Activated naive CD4-positive, alpha-beta T cell treated with anti-CD3 and anti-CD28 coated beads, Interleukin-2, amount 50 U/mL, for 24 hours (primary cell): ENCODE data around the gene NLK.
A peak's percentile ranks its signal among the peaks of the same experiment; 100 is the strongest.
"Not testable (repeated sequence)": the region's sequence is repeated elsewhere in the genome, so short reads cannot be mapped to it uniquely, and the experiment has no call there.

Source experiments
- H3K27ac Mint-ChIP-seq: one replicate; pipeline ENCODE4 v1.8.0; 2021; ENCODE audit warnings: mild to moderate bottlenecking, mixed read lengths
- H3K27me3 Mint-ChIP-seq: one replicate; pipeline ENCODE4 v1.8.0; 2021; ENCODE audit warnings: mixed read lengths
- H3K36me3 Mint-ChIP-seq: one replicate; pipeline ENCODE4 v1.8.0; 2021; ENCODE audit warnings: mixed read lengths
- H3K4me1 Mint-ChIP-seq: one replicate; pipeline ENCODE4 v1.8.0; 2021; ENCODE audit warnings: mixed read lengths
- H3K4me3 Mint-ChIP-seq: one replicate; pipeline ENCODE4 v1.8.0; 2021; ENCODE audit warnings: mild to moderate bottlenecking, mixed read lengths
- H3K9me3 Mint-ChIP-seq: one replicate; pipeline ENCODE4 v1.8.0; 2021; ENCODE audit warnings: mixed read lengths

The NLK gene

DNA sequence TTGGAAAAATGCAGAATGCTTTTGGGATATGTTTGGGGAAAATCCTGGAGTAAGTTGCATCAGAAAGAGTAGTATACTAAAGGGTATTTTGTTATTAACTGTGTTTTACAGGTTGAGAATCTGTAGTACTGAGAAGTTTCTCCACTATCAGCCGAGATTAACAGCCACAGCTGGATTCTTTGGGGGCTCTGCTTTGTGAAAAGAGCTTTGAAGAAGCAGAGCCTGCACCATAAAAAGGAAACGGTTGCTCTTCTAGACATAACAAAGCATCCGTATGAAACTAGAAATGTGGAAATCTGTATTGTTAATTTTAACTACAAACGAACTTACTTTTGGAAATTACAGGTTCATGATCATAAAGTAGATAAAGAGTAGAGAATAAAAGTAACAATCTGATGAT is 5.3 kb downstream of the NLK start:
- peaks cover 82% of the 10 kb centered on the region for H3K4me1 Mint-ChIP-seq
- H3K27me3 Mint-ChIP-seq = no peaks in the 10 kb centered on the region
- H3K27ac Mint-ChIP-seq = peak overlapping the region; percentile 72
- peaks cover 9% of the 10 kb centered on the region for H3K36me3 Mint-ChIP-seq
- H3K4me3 Mint-ChIP-seq = peak overlapping the region; percentile 52
- no peaks in the 10 kb centered on the region for H3K9me3 Mint-ChIP-seq

DNA sequence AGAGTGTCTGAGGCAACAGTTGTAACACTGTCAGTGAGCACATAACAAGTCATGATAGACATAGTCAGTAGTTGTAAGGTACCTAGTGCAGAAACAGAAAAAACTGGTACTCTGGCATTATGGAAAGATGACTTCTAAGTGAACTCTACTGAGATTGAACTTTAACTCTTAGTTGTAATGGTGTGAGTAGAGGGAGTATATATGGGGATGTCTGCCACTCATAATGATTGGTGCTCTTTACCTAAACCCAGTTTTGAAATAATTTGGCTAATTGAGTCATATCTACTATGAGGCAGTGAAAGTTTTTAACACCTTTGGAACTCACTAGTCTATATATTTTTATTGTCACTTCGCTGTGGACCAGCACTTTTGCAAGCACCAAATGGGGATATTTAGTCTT is 6.6 kb downstream of the NLK start:
- H3K9me3 Mint-ChIP-seq = no peaks in the 10 kb centered on the region
- peaks cover 82% of the 10 kb centered on the region for H3K4me1 Mint-ChIP-seq
- peaks cover 9% of the 10 kb centered on the region for H3K36me3 Mint-ChIP-seq
- no peaks in the 10 kb centered on the region for H3K27me3 Mint-ChIP-seq
- H3K27ac Mint-ChIP-seq = no peak overlapping the region
- H3K4me3 Mint-ChIP-seq = peak overlapping the region; percentile 20

DNA sequence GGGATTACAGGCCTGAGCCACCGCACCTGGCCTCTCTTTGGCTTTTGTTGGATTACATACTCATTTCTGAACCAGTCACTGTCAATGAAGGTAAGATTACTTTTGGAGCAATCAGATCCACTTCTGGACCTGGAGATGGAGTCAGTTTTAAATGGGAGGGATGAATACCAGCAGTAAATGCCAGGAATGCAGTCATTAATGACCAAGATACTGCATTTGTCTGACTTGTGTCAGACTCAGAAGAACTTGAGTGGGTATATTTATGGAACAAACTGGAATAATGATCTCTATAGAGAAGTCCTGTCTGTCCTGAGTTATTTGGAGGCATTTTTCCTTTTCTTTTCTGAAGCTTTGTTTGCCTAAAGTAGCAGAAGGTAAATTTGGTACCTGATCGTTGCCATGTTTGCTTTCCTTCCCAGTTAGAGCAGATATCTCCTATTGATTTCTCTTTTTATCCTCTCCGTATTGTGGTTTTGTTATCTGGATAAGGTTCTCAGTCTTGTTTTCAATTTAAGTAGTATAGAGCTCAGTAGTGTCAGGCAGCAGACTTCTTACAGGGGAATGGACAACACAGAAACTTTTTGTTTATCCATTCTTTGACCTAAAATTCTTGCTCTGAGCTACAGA is 10.7 kb downstream of the NLK start:
- Mint-ChIP-seq H3K4me1 (peaks cover 66% of the 10 kb centered on the region), H3K27ac (no peak overlapping the region), H3K4me3 (no peak overlapping the region), H3K36me3 (peaks cover 9% of the 10 kb centered on the region), H3K9me3 (no peaks in the 10 kb centered on the region), H3K27me3 (no peaks in the 10 kb centered on the region)

DNA sequence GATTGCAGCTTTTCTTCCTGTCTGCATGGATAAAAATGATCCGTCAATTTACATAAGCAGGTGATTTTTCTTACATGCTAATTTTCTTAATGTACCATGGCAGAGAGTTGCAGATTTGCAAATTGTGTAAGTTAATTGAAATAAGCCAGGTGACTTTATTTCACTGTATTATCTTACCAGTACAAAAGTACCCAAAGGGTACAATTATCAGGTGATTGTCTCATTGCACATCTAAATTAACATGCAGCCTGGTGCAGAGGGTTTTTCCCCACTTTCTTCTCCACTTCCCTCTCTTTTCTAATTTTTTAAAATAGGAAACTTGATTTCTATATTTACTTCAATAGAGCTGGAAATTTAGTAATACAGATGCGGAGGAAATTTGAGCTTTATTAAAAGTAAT is 11.2 kb downstream of the NLK start:
- H3K4me1 Mint-ChIP-seq = peaks cover 64% of the 10 kb centered on the region
- H3K9me3 Mint-ChIP-seq = no peaks in the 10 kb centered on the region
- H3K27me3 Mint-ChIP-seq = no peaks in the 10 kb centered on the region
- H3K36me3 Mint-ChIP-seq = peaks cover 9% of the 10 kb centered on the region
- no peak overlapping the region for H3K4me3 Mint-ChIP-seq
- H3K27ac Mint-ChIP-seq = no peak overlapping the region

DNA sequence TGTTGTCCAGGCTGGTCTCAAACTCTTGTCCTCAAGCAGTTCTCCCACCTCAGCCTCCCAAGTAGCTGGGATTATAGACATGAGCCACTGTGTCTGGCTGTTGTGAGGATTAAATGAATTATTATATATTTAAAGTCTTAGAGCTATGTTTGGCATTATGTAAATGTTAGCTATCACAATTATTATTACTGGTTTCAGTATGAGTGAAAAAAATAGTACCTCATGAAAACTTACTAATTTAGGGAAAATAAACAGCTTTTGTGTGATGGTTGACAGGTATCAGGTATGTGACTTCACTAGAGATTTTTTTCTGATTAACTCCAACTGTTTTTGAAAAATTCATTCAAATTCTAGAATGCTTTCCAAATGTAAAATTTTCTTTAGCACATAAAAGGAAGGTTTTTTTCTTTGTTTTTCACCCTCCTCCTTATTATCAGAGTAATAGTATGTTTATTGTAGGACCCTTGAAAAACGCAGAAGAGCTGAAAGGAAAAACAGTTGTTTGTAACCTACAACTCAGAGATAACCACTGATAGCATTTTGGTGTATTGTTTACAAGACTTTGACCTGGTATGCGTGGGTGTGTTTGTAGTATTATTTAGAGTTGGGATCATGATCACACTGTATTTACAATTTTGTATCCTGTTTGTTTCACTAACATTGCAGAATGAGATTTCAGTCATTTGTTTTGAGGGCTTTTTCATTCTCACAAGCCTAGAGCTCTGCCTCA is 13.2 kb downstream of the NLK start:
- Mint-ChIP-seq H3K27ac (peak overlapping the region; percentile 17), H3K9me3 (no peaks in the 10 kb centered on the region), H3K36me3 (no peaks in the 10 kb centered on the region), H3K27me3 (no peaks in the 10 kb centered on the region), H3K4me3 (no peak overlapping the region), H3K4me1 (peaks cover 47% of the 10 kb centered on the region)

DNA sequence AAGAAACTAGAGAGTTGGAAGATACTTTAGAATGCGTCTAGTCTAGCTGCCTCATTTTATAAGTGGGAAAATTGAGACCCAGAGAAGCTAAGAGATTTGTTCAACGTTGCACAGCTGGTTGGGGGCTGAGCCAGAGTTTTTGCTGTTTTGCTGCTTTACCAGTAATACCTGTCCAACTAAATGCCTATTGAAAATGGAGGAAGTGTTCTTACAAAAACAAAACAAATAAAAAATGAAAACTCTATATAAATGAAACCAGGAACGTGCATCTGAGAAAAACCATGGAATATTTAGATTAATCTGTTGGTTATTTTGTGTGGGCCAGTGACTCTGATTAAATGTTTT is 13.8 kb downstream of the NLK start:
- H3K9me3 Mint-ChIP-seq = no peaks in the 10 kb centered on the region

DNA sequence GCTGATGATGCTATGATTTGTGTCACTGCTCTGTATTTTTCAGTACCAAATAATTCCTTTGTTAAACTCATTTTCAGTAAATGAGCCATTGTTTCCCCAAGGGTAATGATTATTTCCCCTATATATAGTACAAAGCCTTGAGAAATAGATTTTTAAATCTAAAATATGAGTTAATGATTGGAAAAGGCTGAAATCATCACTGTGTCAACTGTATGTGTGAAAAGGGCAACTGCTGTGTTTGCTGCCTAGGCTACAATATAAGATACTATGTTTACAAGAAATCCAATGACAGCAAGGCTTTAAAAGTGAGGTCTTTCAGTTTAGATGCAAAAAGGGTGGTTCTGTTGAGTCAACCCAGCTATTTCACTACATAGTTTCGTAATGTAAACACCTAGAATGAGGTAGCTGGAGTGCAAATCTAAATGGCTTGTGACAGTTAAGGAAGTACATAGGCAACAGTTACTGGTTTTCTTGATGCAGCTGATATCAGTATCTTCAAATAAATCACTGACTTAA is 15.3 kb downstream of the NLK start:
- H3K9me3 Mint-ChIP-seq = no peaks in the 10 kb centered on the region
- H3K4me1 Mint-ChIP-seq = peaks cover 52% of the 10 kb centered on the region
- no peaks in the 10 kb centered on the region for H3K27me3 Mint-ChIP-seq
- H3K4me3 Mint-ChIP-seq = no peak overlapping the region
- peak overlapping the region; percentile 23 for H3K27ac Mint-ChIP-seq
- H3K36me3 Mint-ChIP-seq = no peaks in the 10 kb centered on the region

More for the DNA sequence above, 13.8 kb downstream of the NLK start:
- no peak overlapping the region for H3K27ac Mint-ChIP-seq
- peaks cover 51% of the 10 kb centered on the region for H3K4me1 Mint-ChIP-seq
- no peak overlapping the region for H3K4me3 Mint-ChIP-seq
- no peaks in the 10 kb centered on the region for H3K27me3 Mint-ChIP-seq
- H3K36me3 Mint-ChIP-seq = no peaks in the 10 kb centered on the region

DNA sequence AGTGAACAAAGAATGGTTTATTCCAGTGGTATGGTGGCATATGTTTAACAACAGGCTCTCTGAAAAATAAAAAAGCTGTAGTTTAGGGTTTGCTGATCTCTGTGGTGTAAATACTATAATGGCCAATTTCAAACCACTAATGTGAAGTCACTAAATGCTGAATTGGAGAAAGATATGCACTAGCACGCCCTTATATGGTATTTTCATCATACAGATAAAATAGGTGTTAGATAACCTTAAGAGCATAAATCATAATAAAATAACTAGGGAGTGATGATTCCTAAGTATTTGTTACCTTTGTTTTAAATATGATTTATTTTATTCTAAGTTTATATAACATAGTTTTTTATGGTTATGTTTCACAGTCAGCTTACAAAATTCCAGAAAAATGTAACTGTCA is 17.2 kb downstream of the NLK start:
- Mint-ChIP-seq H3K4me1 (peaks cover 48% of the 10 kb centered on the region), H3K27me3 (no peaks in the 10 kb centered on the region), H3K9me3 (no peaks in the 10 kb centered on the region), H3K36me3 (no peaks in the 10 kb centered on the region), H3K4me3 (no peak overlapping the region), H3K27ac (no peak overlapping the region)

DNA sequence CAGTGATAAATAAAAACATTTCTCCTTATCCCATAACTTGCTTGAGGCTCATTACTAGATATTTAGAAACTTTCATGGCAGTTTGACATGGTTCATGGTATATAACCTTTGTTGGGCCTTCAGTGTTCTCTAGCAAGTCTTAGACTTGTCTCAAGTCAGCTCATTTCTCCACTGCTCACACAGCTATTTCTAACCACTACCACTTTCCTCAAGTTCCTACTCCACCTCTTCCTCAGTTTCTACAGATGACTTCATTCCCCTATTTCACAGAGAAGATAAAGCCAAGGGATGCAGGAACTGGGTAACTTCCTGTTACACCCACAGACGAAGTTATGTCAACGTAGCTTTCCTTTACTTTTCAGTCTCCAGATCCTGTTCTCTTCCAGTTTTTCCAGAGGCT is 23.2 kb downstream of the NLK start:
- no peaks in the 10 kb centered on the region for H3K9me3 Mint-ChIP-seq
- no peaks in the 10 kb centered on the region for H3K27me3 Mint-ChIP-seq
- no peak overlapping the region for H3K4me3 Mint-ChIP-seq
- peaks cover 55% of the 10 kb centered on the region for H3K4me1 Mint-ChIP-seq
- H3K27ac Mint-ChIP-seq = no peak overlapping the region
- peaks cover 4% of the 10 kb centered on the region for H3K36me3 Mint-ChIP-seq

DNA sequence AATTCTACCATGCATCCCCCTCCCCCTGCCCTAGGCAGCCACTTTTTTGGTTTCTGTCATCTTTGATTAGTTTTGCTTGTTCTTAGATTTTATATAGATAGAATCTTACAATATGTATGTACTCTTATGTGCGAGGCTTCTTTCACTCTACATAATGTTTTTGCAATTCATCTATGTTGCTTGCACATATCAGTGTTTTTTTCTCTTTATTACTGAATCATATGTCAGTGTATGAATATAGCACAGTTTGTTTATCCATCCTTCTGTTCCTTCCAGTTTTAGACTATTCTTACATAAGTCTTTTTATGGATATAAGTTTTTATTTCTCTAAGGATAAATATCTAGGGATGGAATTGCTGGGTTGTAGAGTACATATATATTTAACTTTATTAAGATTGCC is 26.6 kb downstream of the NLK start:
- Mint-ChIP-seq H3K27ac (no peak overlapping the region), H3K4me1 (peaks cover 62% of the 10 kb centered on the region), H3K27me3 (no peaks in the 10 kb centered on the region), H3K36me3 (peaks cover 6% of the 10 kb centered on the region), H3K9me3 (peaks cover 4% of the 10 kb centered on the region), H3K4me3 (no peak overlapping the region)

DNA sequence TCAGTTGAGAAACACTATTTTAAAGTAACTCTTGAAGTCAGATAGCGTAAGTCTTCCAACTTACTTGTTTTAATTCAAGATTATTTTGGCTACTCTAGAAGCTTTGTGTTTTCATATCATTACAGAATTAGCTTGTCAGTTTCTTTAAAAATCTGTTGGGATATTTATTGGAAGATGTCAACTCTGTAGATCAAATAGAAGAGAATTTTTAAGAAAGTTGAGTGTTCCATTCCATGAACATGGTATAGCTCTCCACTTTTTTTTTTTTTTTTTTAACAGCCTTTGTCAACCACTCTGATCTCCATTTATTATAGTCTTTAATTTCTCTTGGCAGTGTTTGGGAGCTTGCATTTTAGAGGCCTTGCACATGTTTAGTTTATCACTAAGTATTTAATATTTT is 28.7 kb downstream of the NLK start:
- H3K27ac Mint-ChIP-seq = no peak overlapping the region
- H3K36me3 Mint-ChIP-seq = peaks cover 4% of the 10 kb centered on the region
- H3K27me3 Mint-ChIP-seq = no peaks in the 10 kb centered on the region
- peak overlapping the region; percentile 30 for H3K4me3 Mint-ChIP-seq
- peaks cover 66% of the 10 kb centered on the region for H3K4me1 Mint-ChIP-seq
- peaks cover 4% of the 10 kb centered on the region for H3K9me3 Mint-ChIP-seq

DNA sequence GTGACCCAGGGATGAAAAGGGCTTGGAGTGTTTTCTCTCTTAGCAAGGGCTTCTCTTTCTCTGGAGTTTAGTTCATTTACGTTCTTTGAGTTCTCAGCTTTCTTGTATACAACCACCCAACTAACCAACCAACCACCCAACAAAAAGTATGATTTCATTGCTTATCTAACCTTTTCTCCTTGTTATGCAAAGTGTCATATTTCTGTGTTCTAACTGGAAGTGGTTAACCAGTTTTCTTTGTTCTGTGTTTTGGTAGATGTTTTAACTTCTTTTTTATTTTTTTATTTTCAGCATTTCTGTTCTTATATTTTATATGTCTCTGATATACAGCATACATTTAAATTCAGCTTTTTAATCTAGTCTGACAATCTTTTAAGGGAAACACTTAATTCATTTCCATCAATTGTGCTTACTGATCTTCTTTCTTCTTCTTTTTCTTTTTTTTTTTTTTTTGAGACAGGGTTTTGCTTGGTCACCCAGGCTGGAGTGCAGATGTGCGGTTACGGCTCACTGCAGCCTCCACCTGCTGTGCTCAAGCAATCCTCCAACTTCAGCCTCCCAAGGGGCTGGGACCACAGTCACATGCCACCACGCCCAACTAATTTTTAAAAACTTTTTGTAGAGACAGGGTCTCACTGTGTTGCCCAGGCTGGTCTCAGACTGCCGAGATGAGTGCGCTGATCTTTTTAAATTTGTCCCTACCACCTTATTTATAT is 29.6 kb downstream of the NLK start:
- H3K27ac Mint-ChIP-seq = no peak overlapping the region
- H3K36me3 Mint-ChIP-seq = peaks cover 5% of the 10 kb centered on the region
- peak overlapping the region; percentile 47 for H3K4me3 Mint-ChIP-seq
- H3K27me3 Mint-ChIP-seq = no peaks in the 10 kb centered on the region
- peaks cover 66% of the 10 kb centered on the region for H3K4me1 Mint-ChIP-seq
- H3K9me3 Mint-ChIP-seq = peaks cover 4% of the 10 kb centered on the region

DNA sequence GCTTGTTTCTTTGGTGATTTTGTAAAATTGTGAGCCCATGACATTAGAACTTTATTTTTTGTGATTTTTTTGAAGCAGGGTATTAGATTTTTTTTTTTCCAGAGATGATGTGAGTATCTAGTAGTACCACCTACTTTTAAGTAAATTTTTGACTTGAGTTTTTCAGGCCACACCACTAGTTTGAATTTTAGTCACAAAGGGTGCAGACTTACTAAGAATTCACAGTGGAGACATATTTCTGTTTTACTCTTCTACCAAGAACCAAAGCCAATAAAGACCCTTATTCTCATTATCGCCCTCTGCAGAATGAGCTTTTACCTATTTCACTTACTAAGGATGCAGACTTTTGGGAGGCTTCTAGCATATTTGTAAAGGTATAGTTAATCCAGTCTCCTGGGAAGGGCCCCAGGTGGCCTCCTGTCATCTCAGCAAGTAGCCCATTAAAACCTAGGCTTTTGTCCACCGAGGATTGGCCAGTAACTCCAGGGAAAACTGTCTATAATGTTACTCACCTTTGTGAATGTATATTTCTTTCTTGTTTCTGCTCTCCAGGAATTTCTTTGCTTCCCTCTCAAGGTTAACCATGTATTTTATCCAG is 30.6 kb downstream of the NLK start:
- Mint-ChIP-seq H3K36me3 (peaks cover 5% of the 10 kb centered on the region), H3K9me3 (peaks cover 4% of the 10 kb centered on the region), H3K27me3 (no peaks in the 10 kb centered on the region), H3K4me1 (peaks cover 66% of the 10 kb centered on the region), H3K27ac (no peak overlapping the region), H3K4me3 (no peak overlapping the region)

DNA sequence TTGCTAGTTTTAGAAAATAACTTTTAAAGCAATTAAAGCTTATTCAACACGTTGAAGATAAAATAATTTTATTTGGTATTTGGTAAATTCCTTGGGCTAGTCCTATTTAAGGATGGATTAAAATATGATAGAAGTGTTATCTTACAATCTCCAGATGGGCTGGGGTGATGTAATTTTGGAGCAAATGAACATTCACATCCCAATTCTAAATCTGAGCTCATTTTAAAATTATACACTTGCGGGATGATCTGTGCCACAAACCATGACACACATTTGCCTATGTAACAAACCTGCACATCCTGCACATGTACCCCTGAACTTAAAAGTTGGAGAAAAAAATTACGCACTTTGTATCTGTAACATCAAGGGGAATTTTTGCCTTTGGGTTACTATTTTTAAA is 31.5 kb downstream of the NLK start:
- H3K27me3 Mint-ChIP-seq = no peaks in the 10 kb centered on the region
- H3K9me3 Mint-ChIP-seq = peaks cover 4% of the 10 kb centered on the region
- no peak overlapping the region for H3K27ac Mint-ChIP-seq
- H3K4me3 Mint-ChIP-seq = no peak overlapping the region
- H3K4me1 Mint-ChIP-seq = peaks cover 68% of the 10 kb centered on the region
- H3K36me3 Mint-ChIP-seq = peaks cover 6% of the 10 kb centered on the region

DNA sequence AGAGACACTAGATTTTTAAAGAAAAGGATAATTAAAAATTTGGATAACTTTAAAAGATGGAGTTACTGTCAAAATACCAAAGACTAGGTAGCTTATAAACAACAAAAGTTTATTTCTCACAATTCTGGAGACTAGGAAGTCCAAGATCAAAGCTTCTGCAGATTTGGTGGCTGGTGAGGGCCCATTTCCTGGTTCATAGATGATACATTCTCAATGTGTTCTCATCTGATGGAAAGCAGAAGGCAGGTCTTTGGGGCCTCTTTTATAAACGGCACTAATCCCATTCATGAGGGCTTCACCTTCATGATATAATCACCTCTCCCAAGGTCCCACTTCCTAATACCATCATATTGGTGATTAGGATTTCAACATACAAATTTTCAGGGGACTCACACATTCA is 33.7 kb downstream of the NLK start:
- Mint-ChIP-seq H3K36me3 (peaks cover 8% of the 10 kb centered on the region), H3K27me3 (no peaks in the 10 kb centered on the region), H3K4me1 (peaks cover 76% of the 10 kb centered on the region), H3K27ac (no peak overlapping the region), H3K4me3 (no peak overlapping the region), H3K9me3 (peaks cover 4% of the 10 kb centered on the region)

DNA sequence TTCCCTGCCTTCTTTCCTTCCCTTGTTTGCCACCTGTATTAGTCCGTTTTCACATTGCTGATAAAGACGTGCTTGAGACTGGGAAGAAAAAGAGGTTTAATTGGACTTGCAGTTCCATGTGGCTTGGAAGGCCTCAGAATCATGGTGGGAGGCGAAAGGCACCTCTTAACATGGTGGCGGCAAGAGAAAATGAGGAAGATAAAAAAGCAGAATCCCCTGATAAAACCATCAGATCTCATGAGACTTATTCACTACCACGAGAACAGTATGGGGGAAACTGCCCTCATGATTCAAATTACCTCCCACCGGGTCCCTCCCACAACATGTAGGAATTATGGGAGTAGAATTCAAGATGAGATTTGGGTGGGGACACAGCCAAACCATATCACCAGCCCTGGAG is 34.7 kb downstream of the NLK start:
- H3K4me1 Mint-ChIP-seq = peaks cover 71% of the 10 kb centered on the region
- H3K9me3 Mint-ChIP-seq, H3K27me3 Mint-ChIP-seq, H3K4me3 Mint-ChIP-seq, H3K27ac Mint-ChIP-seq, H3K36me3 Mint-ChIP-seq: not testable (repeated sequence)
